Mammary epithelial cell (primary cell): ENCODE data around the gene RSAD1.

Source experiments
- CTCF ChIP-seq, 2 donors: IDR thresholded peaks in 1 of 2; conservative IDR thresholded peaks in 1 of 2; 2 replicates each; pipeline ENCODE4 v1.5.1; 2011 to 2012; ENCODE audit warnings: inconsistent platforms in 2 of 2, low read length in 2 of 2, mild to moderate bottlenecking in 2 of 2, control low read depth in 1 of 2, low read depth in 1 of 2; ENCODE audit not compliant: insufficient read depth in 1 of 2; ENCODE audit errors: extremely low read depth in 1 of 2
- EZH2 ChIP-seq: IDR thresholded peaks from 2 replicates; pipeline ENCODE4 v1.6.1; 2012; ENCODE audit warnings: low read length, inconsistent platforms, borderline replicate concordance

GRCh38 chr17:50474523-50474922 is 4.1 kb upstream of the RSAD1 start:
- TF ChIP-seq CTCF (conservative IDR thresholded peaks at IDR 0.05 in 1 of 2, IDR thresholded peaks at IDR 0.05 in 1 of 2; ENCODE audit: extremely low read depth in 1 of 2, insufficient read depth in 1 of 2, low read depth in 1 of 2, low read length in 2 of 2) (no peak), EZH2 (no peak)
